H9 (cell line): ENCODE data around the gene OLA1. TPM values are rescaled to one million over a fixed set of nuclear protein-coding genes. Genes with fewer than 3 reads are reported as not detected.

ENCODE experiments used
- DNase-seq: peaks from one replicate; pipeline ENCODE4 v3.0.0-alpha.2; 2017
- H2AFZ ChIP-seq: one replicate; pipeline ENCODE4 v1.6.1; 2013; ENCODE audit warnings: mild to moderate bottlenecking, low read length, control low read depth, moderate library complexity
- H2AK5ac ChIP-seq: 2 replicates; pipeline ENCODE4 v1.6.1; 2013; ENCODE audit warnings: low read length, control low read depth, mixed read lengths; ENCODE audit not compliant: insufficient read length
- H2BK120ac ChIP-seq: one replicate; pipeline ENCODE4 v1.6.1; 2013; ENCODE audit warnings: low read depth, mild to moderate bottlenecking, low read length, control low read depth, inconsistent platforms; ENCODE audit not compliant: poor library complexity, severe bottlenecking
- H2BK12ac ChIP-seq: 2 replicates; pipeline ENCODE4 v1.6.1; 2013; ENCODE audit warnings: low read length, control low read depth, mixed read lengths, low read depth; ENCODE audit not compliant: insufficient read length
- H2BK15ac ChIP-seq: 2 replicates; pipeline ENCODE4 v1.6.1; 2013; ENCODE audit warnings: low read depth, low read length, control low read depth
- H2BK20ac ChIP-seq: one replicate; pipeline ENCODE4 v1.6.1; 2013; ENCODE audit warnings: low read depth, mild to moderate bottlenecking, low read length, control low read depth, inconsistent platforms; ENCODE audit not compliant: poor library complexity, severe bottlenecking
- H2BK5ac ChIP-seq: 2 replicates; pipeline ENCODE4 v1.6.1; 2013; ENCODE audit warnings: low read length, control low read depth, mixed read lengths; ENCODE audit not compliant: insufficient read length
- H3K14ac ChIP-seq: 2 replicates; pipeline ENCODE4 v1.6.1; 2013; ENCODE audit warnings: low read length, control low read depth; ENCODE audit not compliant: insufficient read depth
- H3K18ac ChIP-seq: 2 replicates; pipeline ENCODE4 v1.6.1; 2013; ENCODE audit warnings: low read depth, mild to moderate bottlenecking, mixed read lengths, low read length, control low read depth; ENCODE audit not compliant: insufficient read length
- H3K23ac ChIP-seq: 2 replicates; pipeline ENCODE4 v1.6.1; 2013; ENCODE audit warnings: low read length, control low read depth, mixed read lengths, low read depth; ENCODE audit not compliant: insufficient read length
- H3K23me2 ChIP-seq: 2 replicates; pipeline ENCODE4 v1.6.1; 2013; ENCODE audit warnings: low read depth, mild to moderate bottlenecking, mixed read lengths, low read length, control low read depth; ENCODE audit not compliant: insufficient read length, poor library complexity, severe bottlenecking
- H3K27ac ChIP-seq: 2 replicates; pipeline ENCODE4 v1.5.1; 2013; ENCODE audit warnings: low read length, control low read depth, mixed read lengths, low read depth; ENCODE audit not compliant: insufficient read length
- H3K27me3 ChIP-seq: 2 replicates; pipeline ENCODE4 v1.6.1; 2013; ENCODE audit warnings: low read length, control low read depth, inconsistent platforms; ENCODE audit not compliant: insufficient read depth
- H3K4ac ChIP-seq: 2 replicates; pipeline ENCODE4 v1.6.1; 2013; ENCODE audit warnings: low read depth, mild to moderate bottlenecking, control low read depth, inconsistent platforms, low read length, moderate library complexity
- H3K4me1 ChIP-seq: 2 replicates; pipeline ENCODE4 v1.6.1; 2013; ENCODE audit warnings: low read length, control low read depth, inconsistent platforms; ENCODE audit not compliant: insufficient read depth
- H3K4me2 ChIP-seq: 2 replicates; pipeline ENCODE4 v1.6.1; 2013; ENCODE audit warnings: low read length, control low read depth, mixed read lengths; ENCODE audit not compliant: insufficient read length, insufficient read depth
- H3K56ac ChIP-seq: 2 replicates; pipeline ENCODE4 v1.6.1; 2013; ENCODE audit warnings: low read depth, mild to moderate bottlenecking, mixed read lengths, low read length, control low read depth; ENCODE audit not compliant: insufficient read length
- H3K79me1 ChIP-seq: 2 replicates; pipeline ENCODE4 v1.6.1; 2013; ENCODE audit warnings: low read depth, mild to moderate bottlenecking, moderate library complexity, low read length, control low read depth, inconsistent platforms; ENCODE audit not compliant: insufficient read depth, poor library complexity, severe bottlenecking
- H3K79me2 ChIP-seq: 2 replicates; pipeline ENCODE4 v1.6.1; 2013; ENCODE audit warnings: low read length, control low read depth, inconsistent platforms; ENCODE audit not compliant: insufficient read depth
- H3K9ac ChIP-seq: 2 replicates; pipeline ENCODE4 v1.6.1; 2013; ENCODE audit warnings: low read length, control low read depth, mixed read lengths; ENCODE audit not compliant: insufficient read length; ENCODE audit errors: extremely low read depth
- H3K9me3 ChIP-seq: one replicate; pipeline ENCODE4 v1.6.1; 2013; ENCODE audit warnings: low read depth, low read length, inconsistent platforms; ENCODE audit not compliant: control insufficient read depth
- H3T11ph ChIP-seq: one replicate; pipeline ENCODE4 v1.6.1; 2013; ENCODE audit warnings: mild to moderate bottlenecking, low read length, control low read depth, inconsistent platforms
- H4K20me1 ChIP-seq: one replicate; pipeline ENCODE4 v1.6.1; 2013; ENCODE audit not compliant: control insufficient read depth, insufficient read length, insufficient read depth
- H4K5ac ChIP-seq: 2 replicates; pipeline ENCODE4 v1.6.1; 2013; ENCODE audit warnings: low read depth, mild to moderate bottlenecking, mixed read lengths, low read length, control low read depth; ENCODE audit not compliant: insufficient read length
- H4K8ac ChIP-seq: replicated peaks from 2 replicates; pipeline ENCODE4 v1.6.1; 2013; ENCODE audit warnings: low read length, control low read depth, mixed read lengths, low read depth; ENCODE audit not compliant: insufficient read length
- H4K91ac ChIP-seq: 2 replicates; pipeline ENCODE4 v1.6.1; 2013; ENCODE audit warnings: low read depth, mild to moderate bottlenecking, moderate library complexity, mixed read lengths, low read length, control low read depth; ENCODE audit not compliant: insufficient read length
- H3K27ac Mint-ChIP-seq, 3 experiments: 2 replicates in 2 of 3; 3 replicates in 1 of 3; pipeline ENCODE4 v1.8.0; 2020 to 2021; ENCODE audit warnings: mixed read lengths in 3 of 3, mild to moderate bottlenecking in 1 of 3, moderate library complexity in 1 of 3
- H3K27me3 Mint-ChIP-seq: 2 replicates; pipeline ENCODE4 v1.8.0; 2021; ENCODE audit warnings: low read depth, mild to moderate bottlenecking, moderate library complexity, mixed read lengths
- H3K36me3 Mint-ChIP-seq, 3 experiments: 2 replicates in 2 of 3; 3 replicates in 1 of 3; pipeline ENCODE4 v1.8.0; 2020 to 2021; ENCODE audit warnings: low read depth in 3 of 3, mixed read lengths in 3 of 3; ENCODE audit not compliant: insufficient read depth in 1 of 3
- H3K4me1 Mint-ChIP-seq, 2 experiments: 2 replicates each; pipeline ENCODE4 v1.8.0; 2020; ENCODE audit warnings: mixed read lengths in 2 of 2
- H3K4me3 Mint-ChIP-seq, 2 experiments: 2 replicates in 1 of 2; 3 replicates in 1 of 2; pipeline ENCODE4 v1.8.0; 2020 to 2021; ENCODE audit warnings: mild to moderate bottlenecking in 2 of 2, mixed read lengths in 2 of 2, moderate library complexity in 1 of 2
- H3K9me3 Mint-ChIP-seq, 2 experiments: 2 replicates in 1 of 2; 3 replicates in 1 of 2; pipeline ENCODE4 v1.8.0; 2020; ENCODE audit warnings: mild to moderate bottlenecking in 2 of 2, mixed read lengths in 2 of 2, moderate library complexity in 1 of 2
- WGBS: extraction: QIAGEN DNeasy Blood & Tissue Kit; methylation state at CpG from one replicate; pipeline ENCODE4 v1.1.7; 2013; ENCODE audit warnings: missing lambda C conversion rate, low lambda C conversion rate, mixed read lengths; ENCODE audit not compliant: insufficient read length; ENCODE audit errors: extremely low coverage; 5-methylcytosine and 5-hydroxymethylcytosine counted together
- total RNA-seq: library from RNA; stranded (reverse); gene quantifications from 2 replicates; pipeline ENCODE4 v1.2.1, GENCODE V29; 2021
- TF ChIP-seq, protein P1 (sequence below): fragments of 200-600 bp; sonication (generic); conservative IDR thresholded peaks from 3 replicates; pipeline ENCODE4 v1.8.0; 2021; ENCODE audit warnings: antibody characterized with exemption, mild to moderate bottlenecking

OLA1 gene
- total RNA-seq, 1 experiment from 2014 or later: 133 TPM

DNA sequence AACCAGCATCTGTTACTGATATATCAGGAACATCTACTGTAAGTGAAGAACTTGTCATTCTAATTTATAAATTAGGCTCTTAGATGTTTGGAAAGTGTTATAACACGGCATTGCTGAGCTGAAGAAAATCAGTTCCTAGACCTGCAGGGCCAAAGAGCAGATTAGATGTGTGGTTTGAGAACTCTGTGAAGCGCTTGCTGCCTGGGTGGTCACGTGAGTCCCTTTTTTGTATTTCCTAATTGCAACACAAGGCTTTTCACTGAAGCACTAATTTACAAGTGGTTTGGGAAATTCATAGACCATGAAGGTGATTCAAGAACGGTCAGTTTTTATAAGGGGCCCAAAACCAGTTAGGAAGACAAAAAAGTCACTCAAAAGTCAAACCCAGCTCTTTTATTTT lies 176.3 kb downstream of the OLA1 start:
- no peak for DNase-seq
- WGBS: no CpG with 5 or more reads among the region's 4 CpGs
- H2BK20ac ChIP-seq: no peak overlapping the region
- H3K27me3 Mint-ChIP-seq: no peaks in the 10 kb centered on the region
- peak overlapping the region; percentile 16 to 55 (median 22); a peak in 2 of 7 replicates for H3K27ac Mint-ChIP-seq
- no peak overlapping the region for H2BK5ac ChIP-seq
- H3K4me2 ChIP-seq: no peak overlapping the region
- no peaks in the 10 kb centered on the region for H3K79me1 ChIP-seq
- H3T11ph ChIP-seq: no peak overlapping the region
- no peaks in the 10 kb centered on the region for H3K79me2 ChIP-seq
- peaks cover 10 to 13% of the 10 kb centered on the region in 2 experiments for H3K4me1 Mint-ChIP-seq
- H2AK5ac ChIP-seq: no peak overlapping the region
- no peak overlapping the region for H4K5ac ChIP-seq
- no peak overlapping the region for H2BK15ac ChIP-seq
- no peak overlapping the region for H3K4me3 Mint-ChIP-seq
- no peak overlapping the region for H3K14ac ChIP-seq
- no peaks in the 10 kb centered on the region for H3K23me2 ChIP-seq
- H3K36me3 Mint-ChIP-seq: peaks cover 0 to 10% (median 8%) of the 10 kb centered on the region in 3 experiments; a peak in 4 of 7 replicates
- no peak overlapping the region for H3K27ac ChIP-seq
- no peaks in the 10 kb centered on the region for H3K9me3 ChIP-seq
- H2BK120ac ChIP-seq: no peak overlapping the region
- H4K20me1 ChIP-seq: no peaks in the 10 kb centered on the region
- H3K27me3 ChIP-seq: no peaks in the 10 kb centered on the region
- no peak overlapping the region for H3K9ac ChIP-seq
- H3K23ac ChIP-seq: no peak overlapping the region
- no peak overlapping the region for H2BK12ac ChIP-seq
- H3K4ac ChIP-seq: no peak overlapping the region
- TF ChIP-seq, protein P1, sequence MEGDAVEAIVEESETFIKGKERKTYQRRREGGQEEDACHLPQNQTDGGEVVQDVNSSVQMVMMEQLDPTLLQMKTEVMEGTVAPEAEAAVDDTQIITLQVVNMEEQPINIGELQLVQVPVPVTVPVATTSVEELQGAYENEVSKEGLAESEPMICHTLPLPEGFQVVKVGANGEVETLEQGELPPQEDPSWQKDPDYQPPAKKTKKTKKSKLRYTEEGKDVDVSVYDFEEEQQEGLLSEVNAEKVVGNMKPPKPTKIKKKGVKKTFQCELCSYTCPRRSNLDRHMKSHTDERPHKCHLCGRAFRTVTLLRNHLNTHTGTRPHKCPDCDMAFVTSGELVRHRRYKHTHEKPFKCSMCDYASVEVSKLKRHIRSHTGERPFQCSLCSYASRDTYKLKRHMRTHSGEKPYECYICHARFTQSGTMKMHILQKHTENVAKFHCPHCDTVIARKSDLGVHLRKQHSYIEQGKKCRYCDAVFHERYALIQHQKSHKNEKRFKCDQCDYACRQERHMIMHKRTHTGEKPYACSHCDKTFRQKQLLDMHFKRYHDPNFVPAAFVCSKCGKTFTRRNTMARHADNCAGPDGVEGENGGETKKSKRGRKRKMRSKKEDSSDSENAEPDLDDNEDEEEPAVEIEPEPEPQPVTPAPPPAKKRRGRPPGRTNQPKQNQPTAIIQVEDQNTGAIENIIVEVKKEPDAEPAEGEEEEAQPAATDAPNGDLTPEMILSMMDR: no peak
- no peak overlapping the region for H2AFZ ChIP-seq
- no peak overlapping the region for H4K8ac ChIP-seq
- no peak overlapping the region for H3K56ac ChIP-seq
- no peaks in the 10 kb centered on the region for H3K9me3 Mint-ChIP-seq
- no peak overlapping the region for H4K91ac ChIP-seq
- no peaks in the 10 kb centered on the region; the same call in 1 of the 2 replicates for H3K4me1 ChIP-seq
- no peak overlapping the region for H3K18ac ChIP-seq
